Loucy (cell line): ENCODE measurements around the gene ADAP2.
A peak's percentile ranks its signal among the peaks of the same experiment; 100 is the strongest.
"Not testable (repeated sequence)": the region's sequence is repeated elsewhere in the genome, so short reads cannot be mapped to it uniquely, and the experiment has no call there.

Experiments used
- H2AFZ ChIP-seq: fragments of 200-600 bp; sonication (generic); 2 replicates; pipeline ENCODE4 v1.6.0; 2016; ENCODE audit warnings: antibody characterized with exemption, mild to moderate bottlenecking, low read length, moderate library complexity
- H3F3A ChIP-seq: fragments of 200-600 bp; 2 replicates; pipeline ENCODE4 v1.6.0; 2016; ENCODE audit warnings: antibody characterized with exemption, low read depth, mild to moderate bottlenecking
- H3K27me3 ChIP-seq: fragments of 200-600 bp; sonication (generic); 2 replicates; pipeline ENCODE4 v1.6.1; 2014; ENCODE audit warnings: low read length, mild to moderate bottlenecking; ENCODE audit not compliant: insufficient read depth, poor library complexity, severe bottlenecking
- H3K36me3 ChIP-seq: fragments of 200-600 bp; sonication (generic); 2 replicates; pipeline ENCODE4 v1.6.1; 2016; ENCODE audit warnings: low read length; ENCODE audit not compliant: insufficient read depth
- H3K4me1 ChIP-seq: fragments of 200-600 bp; sonication (generic); 2 replicates; pipeline ENCODE4 v1.5.1; 2014; ENCODE audit warnings: low read length, mild to moderate bottlenecking; ENCODE audit not compliant: insufficient read depth, poor library complexity, severe bottlenecking
- H3K4me2 ChIP-seq: fragments of 200-600 bp; sonication (generic); 2 replicates; pipeline ENCODE4 v1.6.0; 2014; ENCODE audit warnings: antibody characterized with exemption, low read length, low read depth, mild to moderate bottlenecking; ENCODE audit not compliant: poor library complexity, severe bottlenecking
- H3K4me3 ChIP-seq: fragments of 200-600 bp; sonication (generic); 2 replicates; pipeline ENCODE4 v1.5.1; 2014; ENCODE audit warnings: low read length, mild to moderate bottlenecking, mixed read lengths; ENCODE audit not compliant: poor library complexity, severe bottlenecking
- H3K79me2 ChIP-seq: fragments of 200-600 bp; sonication (generic); 2 replicates; pipeline ENCODE4 v1.6.1; 2014; ENCODE audit warnings: low read length; ENCODE audit not compliant: insufficient read depth
- H3K9ac ChIP-seq: fragments of 200-600 bp; sonication (generic); 2 replicates; pipeline ENCODE4 v1.6.0; 2014; ENCODE audit warnings: mild to moderate bottlenecking, low read depth, low read length, moderate library complexity; ENCODE audit not compliant: poor library complexity, severe bottlenecking
- H3K9me2 ChIP-seq: fragments of 200-600 bp; sonication (generic); replicated peaks from 2 replicates; pipeline ENCODE4 v1.6.1; 2016; ENCODE audit warnings: low read depth, low read length, mixed read lengths
- H3K9me3 ChIP-seq: fragments of 200-600 bp; sonication (generic); 2 replicates; pipeline ENCODE4 v1.6.1; 2014; ENCODE audit warnings: mild to moderate bottlenecking, antibody characterized with exemption, low read length, low read depth; ENCODE audit not compliant: insufficient read depth
- H4K20me1 ChIP-seq: fragments of 200-600 bp; sonication (generic); 2 replicates; pipeline ENCODE4 v1.6.0; 2014; ENCODE audit warnings: antibody characterized with exemption, low read length, mild to moderate bottlenecking; ENCODE audit not compliant: insufficient read depth, poor library complexity, severe bottlenecking
- EZH2phosphoT487 ChIP-seq: fragments of 200-600 bp; IDR thresholded peaks from 2 replicates; pipeline ENCODE4 v1.6.1; 2018; ENCODE audit warnings: antibody characterized with exemption, mild to moderate bottlenecking, moderate library complexity, borderline replicate concordance
- TF ChIP-seq, protein P1 (sequence below): fragments of 200-600 bp; sonication (generic); conservative IDR thresholded peaks from 2 replicates; pipeline ENCODE4 v1.5.1; 2014; ENCODE audit warnings: mild to moderate bottlenecking, antibody characterized with exemption, low read length

The ADAP2 gene

GRCh38 chr17:30930495-30930894, 8.8 kb downstream of the ADAP2 start:
- H3K9me3 ChIP-seq: no peaks in the 10 kb centered on the region
- no peaks in the 10 kb centered on the region for H3K9me2 ChIP-seq
- H3K4me2 ChIP-seq: no peak overlapping the region
- H2AFZ ChIP-seq: no peak overlapping the region
- H3K9ac ChIP-seq: no peak overlapping the region
- H3K79me2 ChIP-seq: no peaks in the 10 kb centered on the region
- no peaks in the 10 kb centered on the region for H3K4me1 ChIP-seq
- H3K27me3 ChIP-seq: no peaks in the 10 kb centered on the region
- no peaks in the 10 kb centered on the region for H4K20me1 ChIP-seq
- no peaks in the 10 kb centered on the region for H3K36me3 ChIP-seq
- no peaks in the 10 kb centered on the region for H3F3A ChIP-seq
- no peak overlapping the region for H3K4me3 ChIP-seq
- no peak for TF ChIP-seq EZH2phosphoT487
- TF ChIP-seq, protein P1, sequence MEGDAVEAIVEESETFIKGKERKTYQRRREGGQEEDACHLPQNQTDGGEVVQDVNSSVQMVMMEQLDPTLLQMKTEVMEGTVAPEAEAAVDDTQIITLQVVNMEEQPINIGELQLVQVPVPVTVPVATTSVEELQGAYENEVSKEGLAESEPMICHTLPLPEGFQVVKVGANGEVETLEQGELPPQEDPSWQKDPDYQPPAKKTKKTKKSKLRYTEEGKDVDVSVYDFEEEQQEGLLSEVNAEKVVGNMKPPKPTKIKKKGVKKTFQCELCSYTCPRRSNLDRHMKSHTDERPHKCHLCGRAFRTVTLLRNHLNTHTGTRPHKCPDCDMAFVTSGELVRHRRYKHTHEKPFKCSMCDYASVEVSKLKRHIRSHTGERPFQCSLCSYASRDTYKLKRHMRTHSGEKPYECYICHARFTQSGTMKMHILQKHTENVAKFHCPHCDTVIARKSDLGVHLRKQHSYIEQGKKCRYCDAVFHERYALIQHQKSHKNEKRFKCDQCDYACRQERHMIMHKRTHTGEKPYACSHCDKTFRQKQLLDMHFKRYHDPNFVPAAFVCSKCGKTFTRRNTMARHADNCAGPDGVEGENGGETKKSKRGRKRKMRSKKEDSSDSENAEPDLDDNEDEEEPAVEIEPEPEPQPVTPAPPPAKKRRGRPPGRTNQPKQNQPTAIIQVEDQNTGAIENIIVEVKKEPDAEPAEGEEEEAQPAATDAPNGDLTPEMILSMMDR: no peak

DNA sequence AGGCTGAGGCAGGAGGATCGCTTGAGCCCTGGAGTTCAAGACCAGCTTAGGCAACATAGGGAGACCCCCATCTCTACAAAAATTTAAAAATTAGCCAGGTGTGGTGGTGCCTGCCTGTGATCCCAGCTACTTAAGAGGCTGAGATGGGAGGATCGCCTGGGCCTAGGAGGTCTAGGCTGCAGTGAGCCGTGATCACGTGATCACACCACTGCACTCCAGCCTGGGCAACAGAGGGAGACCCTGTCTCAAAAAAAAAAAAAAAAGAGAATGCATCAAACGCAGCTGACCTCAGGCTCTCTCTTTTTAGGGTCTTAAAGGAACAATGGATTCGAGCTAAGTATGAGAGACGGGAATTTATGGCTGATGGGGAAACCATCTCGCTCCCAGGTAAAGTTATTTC, 9.8 kb downstream of the ADAP2 start:
- H3F3A ChIP-seq, H3K4me1 ChIP-seq, H3K9me2 ChIP-seq, H3K27me3 ChIP-seq, H3K4me2 ChIP-seq, H3K36me3 ChIP-seq, H4K20me1 ChIP-seq, H3K9me3 ChIP-seq, H3K4me3 ChIP-seq, H3K79me2 ChIP-seq, H3K9ac ChIP-seq, H2AFZ ChIP-seq: not testable (repeated sequence)

- H3K9me3 ChIP-seq: no peaks in the 10 kb centered on the region
- H2AFZ ChIP-seq: peak overlapping the region; percentile 28; the same call in 1 of the 2 replicates
- no peaks in the 10 kb centered on the region for H3K79me2 ChIP-seq
- H3K27me3 ChIP-seq: no peaks in the 10 kb centered on the region
- no peaks in the 10 kb centered on the region for H3K36me3 ChIP-seq
- no peak overlapping the region for H3K4me3 ChIP-seq
- H4K20me1 ChIP-seq: no peaks in the 10 kb centered on the region
- H3K9ac ChIP-seq: no peak overlapping the region
- H3K4me1 ChIP-seq: no peaks in the 10 kb centered on the region
- H3K4me2 ChIP-seq: no peak overlapping the region
- no peak for TF ChIP-seq EZH2phosphoT487
- TF ChIP-seq, protein P1: no peak
- H3K9me2 ChIP-seq: no peaks in the 10 kb centered on the region
- no peaks in the 10 kb centered on the region for H3F3A ChIP-seq
Measured at GRCh38 chr17:30933966-30934365, 12.2 kb downstream of the ADAP2 start.

DNA sequence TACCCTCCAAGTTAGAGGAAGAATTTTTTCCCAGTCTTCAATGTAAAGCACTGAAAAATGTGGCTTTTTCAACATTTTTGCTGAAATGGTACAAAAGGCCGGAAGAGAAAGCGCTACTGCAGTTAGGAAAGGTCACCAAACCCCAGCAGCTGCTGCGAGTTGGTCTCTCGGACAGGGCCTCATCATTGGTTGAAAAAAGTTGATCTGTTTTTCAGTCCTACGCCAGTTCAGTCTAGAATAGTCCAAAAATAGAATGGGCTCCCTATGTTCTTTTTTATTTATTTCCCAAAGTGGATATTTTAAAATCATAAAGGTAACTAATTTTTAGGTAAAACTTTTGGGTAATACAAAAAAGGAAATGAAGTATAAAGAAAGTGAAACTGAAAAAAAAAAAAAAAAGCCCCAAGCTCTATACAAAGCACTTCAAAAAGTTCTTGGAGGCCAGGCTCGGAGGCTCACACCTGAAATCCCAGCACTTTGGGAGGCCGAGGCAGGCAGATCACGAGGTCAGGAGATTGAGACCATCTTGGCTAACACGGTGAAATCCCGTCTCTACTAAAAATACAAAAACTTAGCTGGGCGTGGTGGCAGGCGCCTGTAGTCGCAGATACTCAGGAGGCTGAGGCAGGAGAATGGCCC, 17.4 kb downstream of the ADAP2 start:
- Histone ChIP-seq H3K4me1 (no peaks in the 10 kb centered on the region), H3K27me3 (no peaks in the 10 kb centered on the region), H2AFZ (no peak overlapping the region), H3K9ac (no peak overlapping the region), H3K79me2 (no peaks in the 10 kb centered on the region), H3K36me3 (no peaks in the 10 kb centered on the region), H3F3A (no peaks in the 10 kb centered on the region), H3K9me3 (no peaks in the 10 kb centered on the region), H3K4me2 (no peak overlapping the region), H3K4me3 (no peak overlapping the region), H3K9me2 (no peaks in the 10 kb centered on the region), H4K20me1 (no peaks in the 10 kb centered on the region)
- TF ChIP-seq, protein P1: no peak
- no peak for TF ChIP-seq EZH2phosphoT487
